Liver (tissue), 9 donors: ENCODE data around the gene CGGBP1. TPM values are rescaled to one million over a fixed set of nuclear protein-coding genes. Genes with fewer than 3 reads are reported as not detected.

Source experiments
- DNase-seq: peaks from one replicate; pipeline ENCODE4 v3.0.0-alpha.2; 2017; ENCODE audit warnings: low spot score
- H3K27ac ChIP-seq, 2 donors: one replicate each; pipeline ENCODE4 v1.7.0; 2013; ENCODE audit warnings: inconsistent platforms in 2 of 2, low read length in 2 of 2, control low read depth in 1 of 2, low read depth in 1 of 2, mild to moderate bottlenecking in 1 of 2
- H3K27me3 ChIP-seq, 4 donors: one replicate each; pipeline versions ENCODE4 v1.6.1 to v1.7.0; 2013; ENCODE audit warnings: low read length in 3 of 4, inconsistent platforms in 1 of 4, mild to moderate bottlenecking in 1 of 4, moderate library complexity in 1 of 4; ENCODE audit not compliant: control insufficient read depth in 4 of 4, insufficient read depth in 4 of 4
- H3K36me3 ChIP-seq, 4 donors: one replicate each; pipeline versions ENCODE4 v1.6.1 to v1.7.0; 2013; ENCODE audit warnings: low read length in 3 of 4, mild to moderate bottlenecking in 3 of 4, low read depth in 1 of 4, moderate library complexity in 1 of 4; ENCODE audit not compliant: control insufficient read depth in 4 of 4, insufficient read depth in 3 of 4
- H3K4me1 ChIP-seq, 4 donors: one replicate each; pipeline versions ENCODE4 v1.6.1 to v1.7.0; 2013; ENCODE audit warnings: low read length in 3 of 4, mild to moderate bottlenecking in 3 of 4, moderate library complexity in 1 of 4; ENCODE audit not compliant: control insufficient read depth in 4 of 4, insufficient read depth in 4 of 4
- H3K4me3 ChIP-seq, 3 donors: one replicate each; pipeline versions ENCODE4 v1.6.1 to v1.7.0; 2013; ENCODE audit warnings: low read length in 3 of 3, control low read depth in 1 of 3, low read depth in 1 of 3, mild to moderate bottlenecking in 1 of 3
- H3K9ac ChIP-seq, 2 donors: one replicate each; pipeline ENCODE4 v1.7.0; 2013; ENCODE audit warnings: low read length in 2 of 2, mild to moderate bottlenecking in 2 of 2, moderate library complexity in 2 of 2, control low read depth in 1 of 2, low read depth in 1 of 2
- H3K9me3 ChIP-seq, 4 donors: one replicate each; pipeline versions ENCODE4 v1.6.1 to v1.7.0; 2013; ENCODE audit warnings: low read length in 3 of 4; ENCODE audit not compliant: control insufficient read depth in 4 of 4
- ATF3 ChIP-seq: IDR thresholded peaks from 2 replicates; pipeline ENCODE4 v1.6.1; 2016; ENCODE audit warnings: antibody characterized with exemption
- CTCF ChIP-seq: fragments of 150-350 bp; IDR thresholded peaks from 2 replicates; pipeline ENCODE4 v1.5.1; 2017; ENCODE audit warnings: improper control_type of control experiment, low read depth, low read length; ENCODE audit not compliant: missing input control
- EGR1 ChIP-seq, 2 donors: IDR thresholded peaks; 2 replicates each; pipeline ENCODE4 v1.6.1; 2016 to 2018; ENCODE audit warnings: antibody characterized with exemption in 2 of 2, low read depth in 2 of 2
- FOXA1 ChIP-seq: IDR thresholded peaks from 2 replicates; pipeline ENCODE4 v1.6.1; 2016; ENCODE audit warnings: antibody characterized with exemption
- FOXA2 ChIP-seq: IDR thresholded peaks from 2 replicates; pipeline ENCODE4 v1.6.1; 2016; ENCODE audit warnings: antibody characterized with exemption
- GABPA ChIP-seq, 2 donors: IDR thresholded peaks in 1 of 2; conservative IDR thresholded peaks in 1 of 2; 2 replicates each; pipeline ENCODE4 v1.6.1; 2016; ENCODE audit warnings: antibody characterized with exemption in 2 of 2, mild to moderate bottlenecking in 1 of 2, moderate library complexity in 1 of 2
- HNF4A ChIP-seq, 2 donors: conservative IDR thresholded peaks; 2 replicates each; pipeline ENCODE4 v1.6.1; 2016; ENCODE audit warnings: antibody characterized with exemption in 2 of 2, mild to moderate bottlenecking in 2 of 2
- HNF4G ChIP-seq: IDR thresholded peaks from 2 replicates; pipeline ENCODE4 v1.6.1; 2016; ENCODE audit warnings: antibody characterized with exemption
- JUND ChIP-seq, 2 donors: IDR thresholded peaks; 2 replicates each; pipeline ENCODE4 v1.6.1; 2016; ENCODE audit warnings: antibody characterized with exemption in 2 of 2
- MAX ChIP-seq: IDR thresholded peaks from 2 replicates; pipeline ENCODE4 v1.6.1; 2016; ENCODE audit warnings: antibody characterized with exemption
- NR2F2 ChIP-seq: IDR thresholded peaks from 2 replicates; pipeline ENCODE4 v1.6.1; 2016; ENCODE audit warnings: antibody characterized with exemption
- RAD21 ChIP-seq, 2 donors: IDR thresholded peaks; 2 replicates each; pipeline ENCODE4 v1.6.1; 2016; ENCODE audit warnings: antibody characterized with exemption in 2 of 2, mild to moderate bottlenecking in 2 of 2
- REST ChIP-seq: IDR thresholded peaks from 2 replicates; pipeline ENCODE4 v1.6.1; 2016; ENCODE audit warnings: antibody characterized with exemption, mild to moderate bottlenecking
- RXRA ChIP-seq, 2 donors: IDR thresholded peaks; 2 replicates each; pipeline ENCODE4 v1.6.1; 2017 to 2018; ENCODE audit warnings: antibody characterized with exemption in 2 of 2, mild to moderate bottlenecking in 1 of 2
- SP1 ChIP-seq: IDR thresholded peaks from 2 replicates; pipeline ENCODE4 v1.6.1; 2018; ENCODE audit warnings: antibody characterized with exemption, mild to moderate bottlenecking
- ZBTB33 ChIP-seq: IDR thresholded peaks from 2 replicates; pipeline ENCODE4 v1.6.1; 2016; ENCODE audit warnings: antibody characterized with exemption
- WGBS: extraction: QIAGEN DNeasy Blood & Tissue Kit; methylation state at CpG from one replicate; pipeline ENCODE4 v1.1.7; 2013; 5-methylcytosine and 5-hydroxymethylcytosine counted together
- polyA plus RNA-seq, 2 donors: library from polyadenylated mRNA; stranded (reverse) in 1 of 2; unstranded in 1 of 2; fragments of 200-250 nt in 1 of 2; fragments of >200 nt in 1 of 2; fragmentation: Nextera tagmentation in 1 of 2; extraction: Ambion mirVana in 1 of 2; gene quantifications; one replicate each; pipeline versions ENCODE4 v1.2.1 to v1.2.3, GENCODE V29; 2013 to 2015
- total RNA-seq, 2 donors: library from RNA; depleted of rRNA; stranded (reverse); fragments of >200 nt; gene quantifications; one replicate each; pipeline ENCODE4 v1.2.3, GENCODE V29; 2014
- donor health status: healthy.
- donor health status: healthy.
- donor health status: healthy.
- donor health status: healthy.
- donor health status: healthy.

CGGBP1 gene
- total and polyA plus RNA-seq, 4 donors, result 13.6 to 46.4 (median 35.8) TPM

GRCh38 chr3:88033808-88034207 is 25.0 kb downstream of the CGGBP1 start (continued):
- no peak for TF ChIP-seq CTCF

GRCh38 chr3:88033079-88033478 is 25.7 kb downstream of the CGGBP1 start:
- Histone ChIP-seq H3K27ac (no peak overlapping the region), H3K27me3 (no peaks in the 10 kb centered on the region), H3K4me1 (peaks cover 0 to 10% (median 5%) of the 10 kb centered on the region in 4 donors), H3K4me3 (no peak overlapping the region), H3K9me3 (no peaks in the 10 kb centered on the region), H3K9ac (no peak overlapping the region), H3K36me3 (no peaks in the 10 kb centered on the region)
- no peak for DNase-seq
- no peak for TF ChIP-seq FOXA2
- TF ChIP-seq RXRA (IDR thresholded peaks at IDR 0.05), result no peak
- no peak for TF ChIP-seq HNF4G
- TF ChIP-seq NR2F2, result no peak
- no peak for TF ChIP-seq SP1
- TF ChIP-seq MAX, result no peak
- TF ChIP-seq ZBTB33, result no peak
- TF ChIP-seq REST, result no peak
- TF ChIP-seq ATF3, result no peak
- no peak for TF ChIP-seq RAD21 (IDR thresholded peaks at IDR 0.05)
- no peak for TF ChIP-seq FOXA1
- TF ChIP-seq JUND (IDR thresholded peaks at IDR 0.05), result no peak
- no peak for TF ChIP-seq EGR1 (IDR thresholded peaks at IDR 0.05; ENCODE audit: low read depth in 2 of 2)
- no peak for TF ChIP-seq GABPA (IDR thresholded peaks at IDR 0.05 in 1 of 2, conservative IDR thresholded peaks at IDR 0.05 in 1 of 2)
- no peak for TF ChIP-seq HNF4A (conservative IDR thresholded peaks at IDR 0.05)
- TF ChIP-seq CTCF, result no peak
- WGBS, result 93% methylated on average over 2 of the region's 2 CpGs
